ENCODE data around the gene NRAS.
A peak's percentile ranks its signal among the peaks of the same experiment; 100 is the strongest.

Gene NRAS

DNA sequence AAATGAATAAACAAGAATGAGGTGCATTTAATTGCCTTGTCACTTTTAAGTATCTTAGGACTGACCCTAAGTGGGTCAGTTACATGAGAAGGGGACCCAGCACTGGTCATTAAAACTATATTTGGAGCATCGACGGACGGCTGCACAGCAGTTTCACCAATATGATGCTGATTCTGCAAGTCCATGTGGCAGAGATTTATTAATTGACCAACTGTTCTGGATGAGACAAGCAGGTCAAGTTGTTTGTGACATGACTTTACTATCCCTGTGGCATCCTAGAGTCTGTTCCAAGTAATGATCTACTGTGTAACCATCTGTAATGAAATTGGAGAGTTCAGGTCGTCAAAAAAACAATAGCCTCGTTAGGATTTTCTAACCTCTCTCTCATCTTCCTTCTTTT is 30.7 kb downstream of the NRAS start:
- no peak for DNase-seq

DNA sequence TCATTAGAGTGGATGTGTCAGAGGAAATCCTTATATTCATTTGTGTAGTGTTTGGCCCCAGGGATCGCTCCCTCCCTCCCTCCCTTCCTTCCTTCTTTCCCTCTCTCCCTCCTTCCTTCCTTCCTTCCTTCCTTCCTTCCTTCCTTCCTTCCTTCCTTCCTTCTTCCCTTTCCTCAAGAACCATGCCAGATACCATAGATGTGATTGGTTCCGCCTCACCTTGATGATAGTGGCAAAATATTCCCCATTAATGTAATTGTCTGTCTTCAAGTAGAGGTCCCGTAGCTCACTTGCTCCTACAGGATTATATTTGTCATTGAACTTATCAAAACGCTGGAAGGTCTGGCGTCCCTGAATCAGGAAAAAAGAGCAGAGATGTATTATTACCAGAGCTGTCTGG is 38.9 kb downstream of the NRAS start:
- no peak for DNase-seq

DNA sequence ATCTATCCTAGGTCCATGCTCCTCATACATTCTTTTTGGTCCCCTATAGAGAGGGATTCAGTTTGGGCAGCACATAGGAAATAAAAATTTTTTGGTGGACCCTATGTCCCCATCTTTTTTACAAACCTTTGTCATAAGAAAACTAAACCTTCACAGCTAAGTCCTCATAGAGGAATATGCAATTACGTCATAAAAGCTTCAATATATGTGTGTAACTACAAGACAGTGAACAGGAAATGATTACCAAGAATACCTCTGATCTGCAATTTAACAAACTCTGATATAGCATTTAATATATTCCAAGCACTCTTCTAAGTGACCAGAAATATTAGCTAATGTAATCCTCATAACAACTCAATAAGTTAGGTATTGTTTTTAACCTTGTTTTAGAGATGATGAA is 40.5 kb downstream of the NRAS start:
- DNase-seq: no peak

DNA sequence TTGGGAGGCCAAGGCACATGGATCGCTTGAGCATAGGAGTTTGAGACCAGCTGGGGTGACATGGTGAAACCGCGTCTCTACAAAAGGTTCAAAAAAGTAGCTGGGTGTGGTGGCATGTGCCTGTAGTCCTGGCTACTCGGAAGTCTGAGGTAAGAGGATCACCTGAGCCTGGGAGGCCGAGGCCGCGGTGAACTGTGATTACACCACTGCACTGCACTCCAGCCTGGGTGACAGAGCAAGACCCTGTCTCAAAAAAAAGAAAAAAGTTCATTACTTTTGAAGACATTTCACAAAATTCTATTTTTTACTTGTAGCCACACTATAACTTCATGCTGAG is 44.7 kb downstream of the NRAS start:
- no peak for DNase-seq

DNA sequence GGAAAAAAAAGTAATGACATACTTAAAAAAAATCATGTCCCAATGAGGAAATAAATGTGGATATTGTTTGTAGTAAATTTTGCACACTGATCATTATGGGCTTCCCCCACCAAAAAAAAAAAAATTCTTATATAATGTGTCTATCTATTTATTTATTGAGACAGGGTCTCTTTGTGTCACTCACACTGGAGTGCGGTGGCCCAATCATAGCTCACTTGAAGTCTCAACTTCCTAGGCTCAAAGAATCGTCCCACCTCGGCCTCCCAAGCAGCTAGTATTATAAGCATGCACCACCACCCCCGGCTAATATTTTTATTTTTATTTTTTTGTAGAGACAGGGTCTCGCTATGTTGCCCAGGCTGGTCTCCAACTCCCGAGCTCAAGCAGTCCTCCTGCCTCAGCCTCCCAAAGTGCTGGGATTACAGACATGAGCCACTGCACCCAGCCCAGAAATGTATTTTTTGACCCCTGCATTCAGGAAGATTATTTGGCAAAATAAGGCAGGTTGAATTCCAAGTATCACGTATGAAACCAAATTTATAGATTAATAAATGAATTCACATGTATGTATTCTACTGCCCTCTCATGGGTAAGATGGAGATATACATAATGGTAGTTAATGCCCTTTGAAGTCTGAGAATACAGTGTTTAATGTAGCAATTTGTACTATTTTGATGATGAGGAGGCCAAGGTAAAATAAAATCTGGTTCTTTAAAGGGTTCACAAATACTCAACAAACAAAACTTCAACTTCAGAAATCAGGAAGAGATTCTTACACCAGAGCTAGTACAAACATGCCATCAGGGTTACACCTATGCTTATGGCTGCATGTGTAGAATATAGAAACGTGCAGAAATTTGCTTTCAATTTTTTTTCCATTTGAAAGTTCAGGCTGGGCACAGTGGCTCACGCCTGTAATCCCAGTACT is 45.3 kb downstream of the NRAS start:
- DNase-seq: no peak

DNA sequence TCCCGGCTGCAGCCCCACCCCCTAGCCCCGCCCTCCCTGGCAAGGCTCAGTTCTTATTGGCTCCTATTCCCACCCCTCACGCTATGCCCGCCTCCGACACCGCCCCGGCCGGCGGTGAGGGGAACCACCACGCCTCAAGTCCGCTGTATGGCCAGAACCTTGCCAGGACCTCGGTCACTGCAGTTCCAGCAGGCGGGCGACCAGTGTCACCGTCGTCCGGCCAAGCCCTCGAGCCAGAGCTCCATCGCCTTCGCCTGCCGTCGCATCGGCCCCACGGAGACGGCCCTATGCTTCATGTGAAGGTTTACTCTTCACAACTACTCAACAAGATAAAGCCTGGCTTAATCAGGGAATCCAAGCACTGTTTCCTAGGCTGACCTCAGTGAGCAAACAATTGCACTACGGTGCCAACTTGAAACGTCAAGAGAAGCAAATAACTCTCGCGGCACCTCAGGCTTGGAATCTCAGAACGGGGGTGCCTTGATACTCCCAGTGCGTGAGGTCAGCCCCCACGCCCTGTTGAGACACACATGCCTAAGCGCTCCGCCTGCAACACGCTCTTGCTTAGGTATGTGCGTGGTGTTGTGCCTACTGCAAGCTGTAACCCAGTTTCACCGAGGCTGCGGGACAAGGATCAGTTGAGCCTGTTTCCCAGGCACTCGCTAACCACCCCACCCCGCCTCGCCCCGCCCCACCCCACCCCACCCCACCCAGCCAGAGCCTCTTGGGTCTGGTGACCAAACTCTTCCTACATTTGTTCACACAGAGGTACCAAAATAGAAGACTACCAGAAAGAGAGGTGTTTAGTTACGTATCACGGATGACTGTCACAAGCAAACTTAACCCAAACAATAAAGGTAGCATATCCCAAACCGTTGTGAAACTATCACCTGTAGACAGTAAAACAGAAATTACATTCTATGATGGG is 46.2 kb downstream of the NRAS start:
- peak; percentile 20 to 92 (median 75) for DNase-seq

DNA sequence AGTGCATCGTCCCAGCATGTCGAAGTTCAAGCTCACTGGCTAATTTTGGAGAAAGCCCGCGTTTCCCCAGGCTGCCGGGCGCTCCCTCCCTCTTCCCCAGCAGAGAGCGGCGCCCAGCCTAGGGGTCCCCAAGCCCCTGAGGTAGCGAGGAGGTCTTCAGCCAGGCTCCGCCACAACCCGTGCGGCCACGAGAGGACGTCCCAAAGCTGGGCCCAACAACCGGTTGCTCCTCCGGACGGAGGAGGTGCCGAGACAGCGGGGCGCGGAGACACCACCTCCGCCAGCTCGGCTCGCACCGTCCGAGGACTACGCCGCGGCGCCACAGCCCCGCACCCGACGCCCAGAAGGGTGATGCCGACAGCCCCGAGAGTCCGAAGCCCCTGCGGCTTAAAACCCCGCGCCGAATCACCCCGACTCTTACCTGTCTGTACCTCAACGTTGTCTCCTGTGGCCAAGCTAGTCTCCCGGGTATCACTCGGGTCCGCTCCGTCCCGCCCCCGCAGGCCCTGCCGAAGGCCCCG is 46.9 kb downstream of the NRAS start, which contains the start of gene DENND2C:
TSS of gene DENND2C (minus strand) at position 488 of the 521 bp plus-strand sequence. CDS start 44,065 bp downstream, outside the sequence.
- peak in 8 of 56 donors; percentile 16 to 54 (median 26) for DNase-seq

DNA sequence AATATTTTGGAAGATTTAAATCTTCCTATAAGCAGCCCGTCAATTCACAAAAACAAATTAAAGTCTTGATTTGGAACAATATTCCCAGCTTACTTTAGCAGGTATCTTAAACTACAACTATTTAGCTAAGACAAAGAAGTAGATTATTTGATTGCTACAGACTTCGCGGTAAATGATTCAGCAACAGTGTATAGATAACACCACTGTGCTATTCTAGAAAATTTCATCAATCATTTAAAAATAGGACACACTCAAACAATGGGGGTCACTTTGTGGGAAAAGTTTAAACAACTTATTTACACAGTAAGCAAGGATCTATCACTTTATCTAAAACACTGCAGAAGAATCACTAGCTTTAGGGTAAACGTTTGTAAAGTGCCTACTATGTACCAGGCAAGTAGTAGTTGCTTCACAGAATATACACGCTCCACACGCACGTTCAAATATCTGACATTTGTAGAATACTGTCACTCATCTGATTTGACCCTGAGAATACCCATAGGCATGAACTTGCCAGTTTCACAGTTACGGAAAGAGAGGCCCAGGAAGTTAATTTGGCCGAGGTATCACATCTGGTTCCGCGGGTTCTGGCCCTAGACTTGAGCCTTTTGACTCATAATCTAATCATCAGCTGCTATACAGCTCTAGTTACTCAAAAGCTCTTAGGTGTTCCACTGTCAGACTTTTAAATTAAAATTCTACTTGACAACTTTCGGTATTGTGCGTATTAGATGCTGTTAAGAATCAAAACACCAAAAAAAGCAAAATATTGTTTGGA is 47.6 kb downstream of the NRAS start:
- DNase-seq: no peak

DNA sequence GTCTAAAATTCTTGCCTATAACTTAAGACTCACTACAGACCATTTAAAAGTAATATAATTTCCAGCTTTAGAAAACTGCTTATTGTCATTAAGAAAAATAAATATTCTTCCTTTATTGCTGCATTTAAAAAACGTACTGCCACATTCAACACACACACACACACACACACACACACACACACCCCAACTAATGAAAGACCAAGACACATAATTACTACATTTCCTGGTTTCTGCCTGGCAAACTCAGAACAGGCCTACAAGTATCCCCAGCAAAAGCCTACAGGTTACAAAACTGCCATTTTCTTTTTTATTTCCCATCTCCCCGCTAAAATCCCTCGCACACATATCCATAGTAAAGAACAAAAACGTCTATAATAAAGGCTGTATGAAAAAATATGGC is 48.2 kb downstream of the NRAS start:
- DNase-seq: no peak

DNA sequence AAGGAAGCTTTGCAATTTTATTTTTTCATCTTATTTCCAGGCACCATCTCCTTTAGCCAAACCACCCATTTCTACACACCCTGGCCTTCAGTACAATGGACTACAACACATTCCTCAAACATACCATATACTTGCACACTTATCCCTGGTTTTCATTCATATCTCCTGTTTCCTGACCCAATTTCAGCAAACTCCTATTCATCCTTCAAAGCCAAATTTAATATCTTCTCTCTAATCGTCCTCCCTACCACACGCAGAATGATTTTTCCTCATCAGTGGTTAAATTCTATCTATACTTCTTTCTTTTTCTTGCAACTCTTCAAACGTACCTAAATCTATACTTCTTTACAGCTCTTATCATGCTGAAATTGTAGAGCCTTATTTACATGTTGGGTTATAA is 49.6 kb downstream of the NRAS start:
- no peak for DNase-seq

DNA sequence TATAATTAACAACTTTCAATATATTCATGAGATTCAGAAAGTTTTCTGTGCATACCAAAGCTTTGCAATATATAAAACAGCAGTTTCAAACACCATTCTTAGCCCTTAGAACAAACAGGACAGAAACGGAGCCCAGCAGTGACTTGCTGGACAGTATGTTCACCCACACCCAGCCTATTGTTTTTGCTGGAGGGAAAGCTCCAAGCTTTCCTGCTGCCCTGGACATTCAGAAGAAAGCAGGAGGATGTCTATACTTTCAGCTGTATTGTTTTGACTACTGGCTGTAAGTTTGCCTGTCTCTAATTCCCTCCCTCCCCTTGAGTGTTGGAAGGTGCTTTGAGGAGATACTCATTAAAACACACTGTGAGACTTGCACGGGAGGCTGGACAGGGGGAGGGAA is 56.3 kb downstream of the NRAS start:
- DNase-seq: no peak

All from amygdala (tissue), 56 donors.